Umbilical cord (tissue), 2 donors: ENCODE measurements around the gene ADAMTS4. TPM values are rescaled to one million over a fixed set of nuclear protein-coding genes. Genes with fewer than 3 reads are reported as not detected.

Source experiments
- DNase-seq: peaks from one replicate; pipeline ENCODE4 v3.0.0-alpha.2; 2015; ENCODE audit warnings: low spot score
- total RNA-seq: library from RNA; depleted of rRNA; stranded (reverse); fragments of >200 nt; gene quantifications from one replicate; pipeline ENCODE4 v1.2.3, GENCODE V29; 2014; ENCODE audit warnings: low replicate concordance; ENCODE audit not compliant: insufficient read depth

The ADAMTS4 gene
- total RNA-seq, 1 donor from 2014 or later: 7.5 TPM

DNA sequence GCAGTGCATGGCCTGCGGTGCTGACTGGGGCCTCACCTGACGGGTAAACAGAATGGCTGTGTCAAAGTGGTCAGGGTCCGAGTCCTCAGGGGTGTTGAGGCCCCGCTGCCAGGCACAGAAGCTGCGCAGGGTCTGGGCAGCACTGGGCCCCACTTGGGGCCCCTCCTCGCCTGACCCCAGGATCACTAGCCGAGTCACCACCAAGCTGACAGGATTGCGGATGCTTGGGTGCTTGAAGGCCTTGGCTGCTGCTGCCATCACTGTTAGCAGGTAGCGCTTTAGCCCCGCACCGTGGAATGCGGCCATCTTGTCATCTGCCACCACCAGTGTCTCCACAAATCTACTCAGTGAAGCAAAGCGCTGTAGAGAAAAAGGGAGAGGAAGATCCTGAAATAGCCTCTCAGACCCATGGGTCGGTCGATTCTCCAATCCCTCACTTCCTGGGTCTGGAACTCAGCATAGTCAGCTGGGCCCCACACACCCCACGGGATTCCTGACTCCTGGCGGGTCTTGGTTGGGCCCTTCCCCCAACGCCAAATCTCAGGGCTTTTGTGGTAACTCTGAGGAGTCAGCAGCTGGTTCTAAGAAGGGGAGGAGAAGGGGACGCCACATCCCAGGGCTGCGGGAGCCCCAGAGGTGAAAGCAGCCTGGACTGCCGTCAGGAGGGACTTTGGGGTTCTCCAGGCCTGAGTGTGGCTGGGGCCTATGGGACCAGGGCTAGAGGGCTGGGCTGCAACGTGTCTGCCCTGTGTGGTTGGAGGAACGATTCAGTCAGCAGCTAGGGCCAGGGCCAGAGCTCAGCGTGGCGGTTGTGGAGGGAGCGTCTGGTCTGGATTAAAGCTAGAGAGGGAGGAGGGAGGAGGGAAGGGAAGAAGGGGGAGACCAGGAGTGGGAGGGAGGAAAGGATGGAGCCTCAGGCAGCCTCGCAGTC lies 2.1 kb downstream of the ADAMTS4 start:
- peak; percentile 97 for DNase-seq

- no peak for DNase-seq
These were observed 2.7 kb downstream of the ADAMTS4 start for GRCh38 chr1:161196111-161196510.

- DNase-seq: no peak
These were observed 3.7 kb downstream of the ADAMTS4 start for GRCh38 chr1:161195171-161195570.

GRCh38 chr1:161193561-161194235 lies 5.2 kb downstream of the ADAMTS4 start:
- DNase-seq: no peak

GRCh38 chr1:161192476-161193465 lies 6.1 kb downstream of the ADAMTS4 start:
- peak; percentile 76 for DNase-seq

DNA sequence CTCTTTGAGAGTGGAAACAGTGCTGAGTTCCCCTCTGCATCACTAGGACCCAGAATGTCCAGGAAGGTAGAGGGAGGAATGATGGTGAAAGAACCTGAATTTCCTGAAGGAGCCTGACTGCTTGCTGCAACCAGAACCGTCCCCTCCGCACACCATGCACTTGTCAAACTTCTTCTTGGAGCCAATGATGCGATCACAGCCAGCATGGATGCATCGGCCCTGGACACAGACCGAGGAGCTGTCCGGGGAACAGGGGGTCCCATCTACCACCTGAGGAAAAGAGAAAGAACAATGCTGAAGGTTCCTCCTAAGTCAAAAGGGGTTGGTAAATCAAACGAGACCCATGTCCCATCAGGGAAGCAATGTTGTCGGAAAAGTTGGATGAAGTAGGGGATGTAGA lies 6.9 kb downstream of the ADAMTS4 start:
- no peak for DNase-seq

- no peak for DNase-seq
These were observed 7.8 kb downstream of the ADAMTS4 start for GRCh38 chr1:161190962-161191521.

DNA sequence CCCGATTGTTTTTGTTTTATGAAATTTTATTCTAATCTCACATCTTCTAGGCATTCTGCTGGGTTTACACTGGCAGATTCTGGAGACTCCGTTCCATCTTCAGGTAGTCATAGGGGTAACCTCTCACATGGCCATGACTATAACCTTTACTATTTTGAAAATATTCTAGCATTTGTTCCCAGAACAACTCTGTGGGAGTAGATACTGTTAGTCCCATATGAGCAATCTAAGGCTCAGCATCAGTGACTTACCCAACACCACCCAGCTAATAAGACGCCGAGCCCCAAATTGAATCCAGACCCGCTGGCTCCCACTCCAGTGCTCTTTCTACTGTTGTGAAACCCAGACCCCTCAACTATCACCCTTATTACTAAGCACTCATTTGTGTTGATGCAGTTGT lies 9.8 kb downstream of the ADAMTS4 start:
- no peak for DNase-seq

- DNase-seq: no peak
These were observed 10.5 kb downstream of the ADAMTS4 start for GRCh38 chr1:161188381-161188780.

GRCh38 chr1:161187311-161187710 lies 11.5 kb downstream of the ADAMTS4 start:
- DNase-seq: no peak

GRCh38 chr1:161185732-161186311 lies 13.0 kb downstream of the ADAMTS4 start:
- DNase-seq: peak; percentile 40

- peak; percentile 81 for DNase-seq
These were observed 13.6 kb downstream of the ADAMTS4 start for GRCh38 chr1:161185282-161185682.

- no peak for DNase-seq
These were observed 16.6 kb downstream of the ADAMTS4 start for GRCh38 chr1:161182214-161182613.

- no peak for DNase-seq
These were observed 18.2 kb downstream of the ADAMTS4 start for GRCh38 chr1:161180639-161181038.

DNA sequence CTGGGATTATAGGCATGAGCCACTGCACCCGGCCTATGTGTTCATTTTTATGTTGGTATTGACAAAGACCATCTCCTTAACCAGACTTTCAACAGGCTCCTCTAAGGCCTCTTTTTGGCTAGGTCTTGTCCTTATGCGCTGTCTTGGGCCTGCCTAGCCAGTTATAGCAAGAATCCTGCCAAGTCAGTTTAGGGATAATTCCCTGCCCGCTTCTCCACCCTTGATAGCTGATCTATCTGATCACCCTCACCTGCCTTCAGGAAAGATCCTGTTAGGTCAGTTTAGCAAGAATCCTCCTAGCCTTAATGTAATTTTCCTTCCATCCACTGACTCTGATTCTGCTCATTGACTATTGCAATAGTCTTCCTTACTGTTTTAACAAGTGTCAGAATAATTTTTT lies 19.2 kb downstream of the ADAMTS4 start:
- DNase-seq: no peak

DNA sequence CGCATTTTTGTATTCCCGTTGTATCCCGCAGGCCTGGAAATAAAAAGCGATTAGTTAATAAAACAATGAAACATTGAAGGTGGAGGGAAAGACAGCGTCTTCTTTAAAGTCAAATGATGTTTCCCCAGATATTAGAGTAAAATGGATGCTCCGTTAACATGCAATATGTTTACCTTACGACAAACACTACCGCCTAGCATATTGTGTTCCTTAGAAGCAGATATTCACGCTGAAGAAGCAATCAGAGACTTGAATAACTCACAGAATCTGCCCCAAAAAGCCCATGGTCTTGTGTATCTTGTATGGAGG lies 21.0 kb downstream of the ADAMTS4 start:
- DNase-seq: no peak

GRCh38 chr1:161177112-161177935 lies 21.5 kb downstream of the ADAMTS4 start, which contains the start of gene B4GALT3:
Gene B4GALT3 (minus strand): TSS chr1:161177507. CDS start chr1:161176060, 1,447 bp downstream.
- DNase-seq: peak; percentile 86

DNA sequence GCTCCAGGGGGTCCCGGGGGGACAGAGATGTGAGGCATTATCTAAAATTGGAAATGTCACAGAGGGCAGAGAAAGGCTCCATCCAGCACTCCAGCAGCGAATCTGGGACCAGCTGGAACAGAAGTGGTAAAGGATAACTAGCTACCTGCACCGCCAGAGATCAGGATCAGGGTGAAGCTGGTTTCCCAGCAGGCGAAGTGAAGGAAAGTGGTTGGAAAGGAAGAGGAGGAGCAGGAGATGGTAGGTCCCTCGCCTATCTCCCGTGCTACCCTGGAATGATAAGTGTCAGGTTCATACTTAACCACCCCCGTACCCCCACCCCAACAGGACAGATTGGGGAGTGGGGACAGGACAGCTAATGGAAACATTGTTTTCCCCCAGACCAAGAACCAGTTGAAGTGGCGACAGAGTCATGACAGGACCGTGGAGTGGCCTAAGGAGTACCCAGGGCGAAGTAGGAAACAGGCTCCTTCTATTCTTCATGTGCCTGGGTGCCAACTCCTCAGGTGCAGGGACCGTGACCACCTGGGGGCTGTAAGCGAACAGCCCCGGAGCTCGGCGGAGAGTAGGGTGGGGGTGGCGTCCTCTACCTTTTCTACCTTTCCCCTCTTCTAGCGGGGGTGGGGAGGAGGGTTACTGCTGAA lies 22.3 kb downstream of the ADAMTS4 start:
- DNase-seq: no peak

- DNase-seq: no peak
These were observed 22.9 kb downstream of the ADAMTS4 start for GRCh38 chr1:161175771-161176453.
